ENCODE results near the gene YPEL4.

Gene YPEL4

DNA sequence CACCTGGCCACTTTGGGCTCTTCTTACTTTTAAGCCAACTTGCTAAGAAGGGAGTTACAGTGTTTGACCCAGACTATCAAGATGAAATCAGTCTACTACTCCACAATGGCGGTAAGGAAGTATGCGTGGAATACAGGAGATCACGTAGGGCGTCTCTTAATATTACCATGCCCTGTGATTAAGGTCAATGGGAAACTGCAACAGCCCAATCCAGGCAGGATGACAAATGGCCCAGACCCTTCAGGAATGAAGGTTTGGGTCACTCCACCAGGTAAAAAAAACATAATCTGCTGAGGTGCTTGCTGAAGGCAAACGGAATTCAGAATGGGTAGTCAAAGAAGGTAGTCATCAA is 1.0 kb upstream of the YPEL4 start:
- no peak for DNase-seq (ENCODE audit: low spot score)

DNA sequence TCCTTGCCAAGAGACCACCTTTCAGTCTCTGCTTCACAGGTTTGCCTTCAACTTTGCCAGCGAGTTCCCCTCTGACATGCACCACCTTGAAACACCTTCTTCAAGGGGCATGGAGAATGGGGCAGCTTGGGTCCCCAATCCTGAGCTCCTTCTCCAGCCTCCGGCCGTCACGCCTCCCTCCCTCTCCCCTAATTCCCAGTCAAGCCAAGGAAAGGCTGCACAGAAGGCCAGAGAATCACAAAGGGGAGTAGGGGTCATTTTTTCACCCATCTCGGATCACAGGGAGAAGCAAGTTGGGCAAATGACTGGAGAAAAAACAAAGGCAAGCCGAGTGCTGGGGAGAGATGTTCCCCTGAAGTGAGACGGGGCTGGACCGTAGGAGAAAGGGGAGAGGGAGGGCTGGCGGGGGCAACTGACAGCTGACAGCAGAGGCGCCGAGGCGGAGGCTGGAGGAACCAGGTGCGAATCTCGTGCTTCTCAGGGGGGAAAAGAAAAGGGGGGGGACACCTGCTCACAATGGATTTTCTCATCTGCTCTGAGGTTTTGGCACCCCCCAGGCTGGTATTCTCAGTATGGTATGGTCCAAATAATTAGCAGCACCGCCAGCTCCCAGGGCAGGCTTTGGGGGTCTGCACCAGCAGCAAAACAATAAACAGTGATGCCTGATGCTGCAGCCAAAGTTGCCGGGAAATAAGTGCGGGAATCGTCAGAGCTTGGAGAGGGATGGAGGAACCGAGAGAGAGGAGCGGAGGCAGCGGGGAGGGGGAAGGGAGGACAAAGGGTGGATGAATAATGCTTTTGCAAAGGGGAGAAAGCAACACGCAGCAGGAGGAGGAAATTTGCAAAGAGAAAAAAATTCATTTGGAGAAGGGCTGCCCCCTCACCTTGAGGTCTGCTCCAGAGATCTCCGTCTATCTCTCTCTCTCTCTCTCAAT is 644 bp downstream of the YPEL4 start:
- DNase-seq (ENCODE audit: low spot score), result peak; percentile 68

DNA sequence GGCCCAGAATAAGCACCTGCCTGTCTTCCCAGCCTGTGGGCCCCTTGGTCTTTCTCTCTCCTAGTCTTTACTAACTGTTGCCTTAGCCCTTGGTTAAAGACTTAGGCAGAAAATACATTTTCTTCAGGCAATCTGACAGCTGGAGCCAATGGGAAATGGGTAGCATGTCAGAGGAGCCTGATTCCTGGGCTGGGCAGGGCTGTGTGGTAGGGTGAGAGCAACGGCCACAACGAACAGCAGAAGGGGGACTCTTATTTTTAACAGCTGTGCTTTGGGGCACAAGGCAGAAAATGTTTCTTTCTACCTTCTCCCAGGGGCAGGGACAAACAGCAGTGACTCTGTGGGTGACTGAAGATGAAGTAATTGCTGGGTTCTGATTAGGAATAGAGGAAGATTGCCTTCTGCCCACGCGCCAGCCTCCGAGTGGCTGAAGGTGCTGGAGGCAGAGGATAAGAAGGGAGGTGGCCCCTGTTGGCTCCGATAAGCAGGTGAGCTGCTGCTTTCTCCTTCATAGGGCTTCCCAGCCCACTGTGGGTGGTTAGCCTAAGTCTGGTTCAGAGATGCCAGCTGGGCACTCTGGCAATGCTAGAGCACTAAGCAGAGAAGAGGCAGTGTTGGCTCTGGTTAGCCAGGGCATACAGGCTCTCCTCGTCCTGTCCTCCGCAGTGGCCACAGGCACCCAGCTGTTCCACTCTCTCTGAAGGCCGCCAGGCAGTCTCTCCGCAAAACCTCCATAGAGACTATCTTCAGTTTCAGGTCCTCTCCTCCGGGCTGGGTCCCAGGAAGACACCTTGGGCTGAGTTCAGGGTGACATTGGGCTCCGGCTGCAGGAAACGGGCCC is 1.5 kb downstream of the YPEL4 start:
- peak; percentile 75 for DNase-seq (ENCODE audit: low spot score)

DNA sequence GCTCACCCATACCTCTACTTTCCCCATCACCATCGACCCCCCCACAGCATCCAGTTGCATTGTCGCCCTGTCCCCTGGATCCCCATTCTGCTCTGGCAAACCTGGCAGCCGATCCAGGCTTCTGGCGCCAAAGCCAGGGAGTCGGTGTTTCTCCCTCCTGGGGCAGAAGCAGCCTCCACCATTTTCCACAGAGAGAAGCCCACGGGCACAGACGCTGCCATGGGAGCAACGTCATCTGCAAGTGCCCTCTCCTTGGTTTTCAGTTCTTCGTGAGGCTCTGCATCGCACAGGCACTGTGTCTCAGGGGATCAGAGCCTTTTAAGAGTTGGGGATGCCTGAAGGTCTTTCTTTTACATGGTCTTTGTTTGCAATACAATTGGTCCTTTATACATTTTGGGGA is 2.3 kb downstream of the YPEL4 start:
- DNase-seq (ENCODE audit: low spot score), result peak; percentile 48

DNA sequence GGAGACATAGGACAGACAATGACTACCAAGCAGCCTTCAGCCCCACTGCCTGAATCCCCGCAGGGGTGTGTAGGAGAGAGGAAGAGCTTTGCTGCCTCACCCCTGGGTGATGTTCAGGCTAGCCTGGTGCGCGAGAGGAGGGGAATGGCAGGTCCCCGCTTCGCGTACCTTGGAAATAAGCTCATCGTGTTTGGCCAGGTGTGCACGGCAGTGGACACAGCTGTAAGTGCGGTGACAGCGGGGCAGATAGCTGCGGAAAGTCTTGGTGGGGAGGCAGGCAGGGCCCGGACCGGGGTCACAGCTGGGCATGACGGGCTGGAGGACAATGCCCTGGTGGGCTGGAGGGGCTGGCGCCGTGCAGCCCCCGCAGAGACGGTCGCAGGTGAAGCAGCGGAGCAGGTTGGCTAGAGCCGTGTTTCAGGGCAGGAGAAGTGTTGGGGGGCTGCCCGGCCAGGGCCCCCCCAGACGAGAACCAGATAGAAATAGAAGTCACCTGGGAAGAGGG is 2.9 kb downstream of the YPEL4 start:
- peak; percentile 57 for DNase-seq (ENCODE audit: low spot score)

DNA sequence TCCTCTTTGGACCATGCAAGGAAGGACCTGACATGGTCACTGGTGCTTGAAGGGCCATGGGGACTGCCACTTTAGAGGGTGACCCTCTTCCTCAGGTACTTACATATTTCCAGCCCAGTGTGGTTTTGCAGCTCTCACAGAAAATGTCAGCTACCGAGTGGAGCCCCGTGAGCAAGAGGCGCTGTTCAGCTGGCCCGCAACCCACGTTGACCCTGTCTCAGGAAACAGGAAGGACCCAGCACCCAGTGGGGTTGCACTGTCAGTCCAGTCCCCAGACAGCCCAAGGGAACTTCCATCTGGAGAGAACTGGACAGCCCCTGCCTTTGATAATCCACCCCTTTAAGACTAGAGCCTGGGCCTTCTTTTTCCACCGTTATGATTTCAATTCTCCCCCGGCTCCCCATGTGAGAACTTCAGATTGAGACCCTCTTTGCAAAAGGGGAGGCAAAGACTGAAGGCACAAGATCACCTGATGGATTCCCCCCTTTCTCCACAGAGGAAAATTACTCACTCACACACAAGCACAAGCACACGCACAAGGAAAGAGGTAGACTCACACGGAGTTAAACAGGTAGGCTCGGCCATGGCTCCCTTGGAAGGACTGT is 3.4 kb downstream of the YPEL4 start:
- no peak for DNase-seq (ENCODE audit: low spot score)

DNA sequence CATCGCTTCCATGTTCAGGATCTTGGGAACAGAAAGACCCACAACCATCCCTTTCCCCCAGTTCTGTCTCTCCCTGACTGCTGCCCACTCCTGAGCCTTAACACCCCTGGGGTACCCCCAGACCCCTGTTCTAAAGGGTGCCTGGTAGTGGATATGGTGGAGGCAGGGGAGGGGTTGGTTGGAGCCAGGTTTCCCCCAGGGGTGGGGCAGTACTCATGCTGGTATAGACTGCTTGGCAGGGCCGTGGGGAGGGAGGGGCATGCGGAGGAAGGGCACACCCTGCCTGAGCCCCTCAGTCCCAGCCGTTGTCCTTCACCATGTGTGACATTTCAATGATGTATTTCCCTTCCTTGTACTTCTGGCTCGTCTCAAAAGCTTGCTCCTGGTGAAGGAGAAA is 4.0 kb downstream of the YPEL4 start:
- no peak for DNase-seq (ENCODE audit: low spot score)

DNA sequence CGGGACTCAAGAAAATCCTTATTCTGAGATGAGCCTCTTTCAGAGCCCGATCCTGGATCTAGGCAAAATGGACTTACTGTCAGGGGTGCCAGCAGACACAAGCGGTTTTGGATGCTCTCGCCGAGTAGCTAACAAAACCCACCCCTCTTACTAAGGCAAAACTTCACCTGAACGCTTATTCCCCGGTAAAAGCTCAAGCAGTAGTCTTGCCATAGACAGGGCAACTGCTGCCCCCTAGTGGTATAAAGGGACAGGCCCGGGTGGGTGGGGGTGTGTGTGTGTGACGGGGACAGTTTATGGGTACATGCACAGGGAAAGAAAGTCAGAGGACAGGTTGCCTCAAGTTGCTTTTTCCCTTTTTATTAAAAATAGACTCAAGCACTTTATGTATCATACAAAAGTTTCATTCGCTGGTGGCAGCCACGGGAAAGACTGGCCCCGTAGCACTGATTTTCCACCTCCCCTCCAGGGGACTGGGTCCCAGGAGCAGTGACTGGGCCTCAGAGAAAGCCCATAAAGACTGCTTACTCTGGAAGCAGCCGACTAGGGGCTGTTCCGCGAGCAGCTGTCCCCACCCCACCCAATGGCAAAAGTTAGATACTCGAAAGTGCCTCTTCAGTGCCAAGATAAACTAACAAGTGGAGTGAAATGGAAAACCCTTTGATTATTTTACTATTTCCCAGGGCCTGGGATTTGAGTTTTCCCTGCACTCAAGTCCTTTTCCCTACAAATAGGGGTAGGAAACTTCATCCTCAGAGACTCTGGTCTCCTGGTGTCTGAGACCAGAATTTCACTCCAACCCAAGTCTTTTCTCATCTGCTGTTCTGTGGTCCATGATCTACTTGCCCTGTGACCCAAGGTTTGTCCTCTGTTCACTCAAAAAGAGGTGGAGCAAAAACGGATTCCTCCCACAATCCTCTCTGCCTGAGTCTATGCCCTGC is 4.7 kb downstream of the YPEL4 start:
- peak; percentile 92 for DNase-seq (ENCODE audit: low spot score)

DNA sequence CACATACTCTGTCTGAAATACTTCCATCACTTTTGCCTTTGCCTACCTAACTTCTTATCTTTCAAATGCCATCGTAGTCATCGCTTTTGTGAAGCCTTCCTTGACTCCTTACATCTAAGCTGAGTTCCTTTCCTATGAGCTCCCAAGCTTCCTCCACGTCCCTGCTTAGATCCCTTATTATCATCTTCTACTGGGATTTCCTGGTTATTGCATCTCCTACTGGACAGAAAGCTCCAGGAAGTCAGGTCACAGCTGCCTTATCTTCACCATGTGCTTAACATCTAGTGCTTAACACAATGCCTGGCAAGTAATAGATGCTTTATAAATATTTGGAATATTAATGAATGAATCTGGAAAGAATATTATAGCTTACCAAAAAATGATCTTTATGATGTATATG is 5.9 kb downstream of the YPEL4 start:
- DNase-seq (ENCODE audit: low spot score), result peak; percentile 52

DNA sequence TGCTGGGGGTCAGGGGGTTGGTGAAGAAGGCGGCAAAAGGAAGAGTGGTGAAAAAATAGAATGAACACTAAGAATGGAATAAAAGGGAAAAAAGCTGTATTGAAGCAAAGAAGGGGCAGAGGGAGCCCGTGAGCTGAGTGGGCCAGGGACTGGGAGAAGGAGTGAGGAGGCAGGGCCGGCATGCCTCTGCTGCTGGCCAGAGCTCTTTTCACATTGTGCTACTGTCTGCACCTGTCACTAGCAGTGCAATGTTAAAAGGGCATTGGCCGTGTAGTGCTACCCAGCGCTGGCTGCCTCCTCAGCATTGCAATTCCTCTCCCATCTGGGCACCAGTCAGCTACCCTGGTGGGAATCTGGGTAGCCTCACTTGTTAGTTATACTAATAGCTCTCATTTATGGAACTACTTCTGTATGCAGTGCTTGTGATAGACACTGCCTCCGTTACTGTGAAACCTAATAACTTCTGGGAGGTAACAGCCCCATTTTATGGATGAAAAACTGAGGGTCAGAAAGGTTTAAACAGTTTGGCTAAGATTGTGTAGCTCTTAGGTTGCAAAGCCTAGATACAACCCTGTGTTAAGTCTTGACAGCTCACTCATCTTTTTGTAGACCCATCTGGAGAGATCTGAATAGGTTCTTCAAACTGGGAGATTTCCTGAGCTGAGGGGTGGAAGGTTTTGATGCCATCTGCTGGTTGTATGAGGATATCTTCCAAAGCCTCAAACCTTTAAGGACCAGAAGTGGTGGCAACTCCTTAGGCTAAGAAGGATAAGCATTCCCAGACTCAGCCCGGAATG is 8.5 kb downstream of the YPEL4 start:
- DNase-seq (ENCODE audit: low spot score), result peak; percentile 79

DNA sequence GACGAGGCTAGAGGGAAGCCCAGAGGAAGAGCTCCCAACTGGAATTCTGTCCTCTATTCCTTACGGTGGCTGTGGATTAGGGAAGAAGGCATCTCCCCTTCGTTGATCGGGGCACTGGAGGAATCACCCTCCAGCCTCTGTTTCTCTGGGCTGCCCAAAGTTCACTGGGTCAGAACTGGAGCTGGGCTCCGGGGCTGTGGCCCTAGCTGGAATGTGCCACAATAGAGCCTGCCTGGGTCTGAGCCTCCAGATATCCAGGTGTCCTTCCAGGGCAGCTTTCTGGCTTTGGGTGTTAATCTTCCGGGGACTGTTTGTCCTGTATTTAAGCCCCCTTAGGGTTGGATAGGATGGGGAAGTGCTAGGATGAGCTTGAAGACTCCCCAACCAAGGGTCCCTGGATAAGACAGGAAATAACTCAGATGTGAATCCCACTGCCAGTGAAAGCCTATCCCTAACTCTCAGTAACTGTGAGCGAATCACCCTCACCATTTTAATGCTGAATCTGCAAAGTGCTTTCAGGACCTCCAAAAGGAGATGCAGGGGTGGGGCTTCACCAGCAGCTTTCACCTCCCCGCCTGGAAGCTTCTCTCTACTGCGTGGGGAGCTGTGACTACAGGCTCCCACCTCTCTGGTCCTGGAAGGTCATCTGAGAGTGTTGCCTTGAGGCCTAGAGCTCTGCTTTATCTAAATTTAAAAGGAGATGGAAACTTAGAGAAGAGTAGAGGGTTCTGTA is 9.5 kb downstream of the YPEL4 start:
- DNase-seq (ENCODE audit: low spot score), result no peak

DNA sequence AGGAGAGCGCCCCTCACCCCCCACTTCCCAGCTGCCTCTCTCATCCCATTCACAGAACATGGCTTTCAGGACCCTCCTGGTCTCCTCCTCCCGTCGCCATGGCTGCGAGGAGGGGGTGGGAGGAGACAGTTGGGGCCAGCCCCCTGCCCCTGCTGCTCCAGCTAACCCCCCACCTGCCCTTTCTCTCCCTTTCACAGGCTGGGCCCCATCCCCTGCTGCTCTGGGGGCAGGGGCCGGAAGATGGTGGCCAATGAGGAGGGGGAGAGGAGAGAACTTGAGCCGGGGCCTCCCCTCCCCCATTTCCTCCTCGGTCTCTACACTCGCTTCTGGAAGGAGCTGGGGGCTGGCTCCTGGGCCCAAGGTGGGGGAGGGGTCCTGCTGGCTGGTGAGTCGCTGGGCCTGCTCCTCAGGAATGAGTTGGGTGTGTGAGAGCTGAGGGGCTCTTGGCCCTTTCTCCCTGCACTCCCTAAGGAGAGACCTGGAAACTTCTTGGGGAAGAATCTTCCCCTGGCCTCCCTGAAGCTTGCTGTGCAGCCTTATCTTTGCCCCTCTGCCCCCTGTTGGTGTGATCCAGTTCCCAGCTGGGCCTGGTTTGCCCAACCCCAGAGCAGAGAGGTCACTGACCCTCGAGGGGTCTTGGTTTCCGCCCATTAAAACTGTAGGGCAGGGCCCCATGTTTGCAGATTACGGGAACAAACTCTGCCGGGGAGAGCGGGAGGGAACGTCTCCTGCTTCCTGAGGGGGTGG is 10.2 kb downstream of the YPEL4 start:
- peak; percentile 92 for DNase-seq (ENCODE audit: low spot score)

DNA sequence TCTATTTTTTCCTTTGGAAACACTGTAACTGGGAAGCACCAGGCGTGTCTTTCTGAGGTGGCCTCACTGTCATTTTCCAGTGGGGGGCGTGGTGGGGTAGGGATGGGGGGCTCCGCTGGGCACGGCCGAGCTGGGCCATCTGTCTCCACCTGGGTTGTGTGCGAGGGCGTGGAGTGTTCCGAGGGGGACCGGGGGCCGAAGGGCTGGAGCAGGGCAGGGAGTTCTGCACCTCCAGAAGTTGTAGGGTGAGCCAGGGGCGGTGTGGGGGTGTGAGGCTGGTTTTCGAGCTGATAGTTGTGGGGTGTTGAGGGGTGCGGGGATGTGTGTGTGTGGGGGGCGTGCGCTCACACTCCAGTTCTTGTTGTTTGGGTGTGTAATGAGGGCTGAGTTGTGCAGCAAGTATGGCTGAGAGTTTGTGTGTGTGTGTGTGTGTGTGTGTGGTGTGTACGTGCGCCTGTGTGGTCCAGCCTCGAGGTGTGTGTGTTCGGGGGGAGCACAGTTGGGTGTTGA is 10.8 kb downstream of the YPEL4 start:
- DNase-seq (ENCODE audit: low spot score), result no peak

DNA sequence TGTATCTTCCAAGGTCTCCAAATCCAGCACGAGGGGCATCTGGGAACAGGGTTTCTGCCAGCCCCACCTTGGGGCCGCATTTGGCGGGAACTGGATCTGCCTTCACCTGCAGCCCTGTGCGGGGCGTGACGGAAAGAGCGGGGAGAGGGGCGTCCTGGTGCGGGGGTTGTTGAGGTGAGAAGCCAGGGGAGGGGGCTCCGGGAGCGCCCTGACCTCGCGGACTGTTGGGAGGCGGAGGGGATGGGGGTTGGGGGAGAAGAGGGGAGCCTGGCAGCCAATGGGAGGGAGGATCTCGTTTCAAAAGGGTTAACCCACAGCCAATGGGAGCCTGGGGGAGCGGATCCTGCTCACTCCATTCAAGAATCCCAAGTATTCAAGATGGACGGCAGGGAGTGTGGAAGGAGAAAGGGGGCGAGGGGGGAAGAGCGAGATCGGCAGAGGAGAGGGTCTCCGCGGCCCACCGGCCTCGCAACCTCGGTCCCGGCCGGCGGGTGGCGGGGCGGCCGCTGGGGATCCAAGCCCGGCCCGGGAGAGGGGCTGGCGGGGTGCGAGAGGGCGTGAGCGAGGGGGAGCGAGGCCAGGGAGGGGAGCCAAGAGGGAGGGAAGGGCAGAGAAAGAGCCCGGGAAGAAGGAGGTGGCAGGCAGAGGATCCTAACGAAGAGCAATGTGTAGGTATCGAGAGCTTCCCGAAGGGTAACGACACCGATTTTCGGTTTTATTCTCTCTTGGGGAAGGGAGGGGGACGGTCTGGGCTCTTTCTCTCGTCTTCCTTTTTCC is 11.5 kb downstream of the YPEL4 start:
- DNase-seq (ENCODE audit: low spot score), result peak; percentile 97

DNA sequence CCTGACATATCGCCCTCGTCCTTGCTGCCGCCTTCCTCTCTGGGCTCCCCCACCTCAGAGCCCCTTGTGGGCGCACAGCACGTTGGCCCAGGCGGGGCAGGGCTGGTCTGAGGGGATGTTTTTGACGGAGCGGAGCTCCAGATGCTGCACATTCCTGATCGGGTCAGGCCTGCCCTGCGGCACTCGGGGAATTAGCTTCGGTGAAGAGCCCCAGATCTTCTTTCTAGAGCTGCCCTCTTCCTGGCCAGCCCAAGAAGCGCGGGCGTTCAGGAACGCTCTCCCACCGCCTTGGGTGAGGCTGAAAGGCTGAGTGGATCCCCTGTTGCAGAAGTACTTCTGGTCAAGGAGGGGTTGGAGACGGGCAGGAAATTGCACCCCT is 12.1 kb downstream of the YPEL4 start:
- DNase-seq (ENCODE audit: low spot score), result no peak

DNA sequence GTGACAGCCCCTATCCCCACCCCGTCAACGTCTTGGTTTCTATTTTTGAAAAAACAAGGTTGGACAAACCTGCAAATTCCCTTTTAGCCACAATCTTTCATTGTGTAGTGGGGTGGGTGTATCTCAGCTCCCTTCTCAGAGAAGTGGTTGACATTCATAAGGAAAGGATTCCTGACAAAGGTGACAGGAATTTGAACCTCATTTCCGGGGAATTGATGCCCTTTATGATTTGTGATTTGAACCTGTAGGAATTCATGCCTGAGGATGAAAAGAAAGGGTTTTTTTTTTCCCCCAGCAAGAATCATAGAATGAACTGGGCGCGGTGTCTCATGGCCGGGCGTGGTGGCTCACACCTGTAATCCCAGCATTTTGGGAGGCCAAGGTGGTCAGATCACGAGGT is 14.5 kb downstream of the YPEL4 start:
- no peak for DNase-seq (ENCODE audit: low spot score)

DNA sequence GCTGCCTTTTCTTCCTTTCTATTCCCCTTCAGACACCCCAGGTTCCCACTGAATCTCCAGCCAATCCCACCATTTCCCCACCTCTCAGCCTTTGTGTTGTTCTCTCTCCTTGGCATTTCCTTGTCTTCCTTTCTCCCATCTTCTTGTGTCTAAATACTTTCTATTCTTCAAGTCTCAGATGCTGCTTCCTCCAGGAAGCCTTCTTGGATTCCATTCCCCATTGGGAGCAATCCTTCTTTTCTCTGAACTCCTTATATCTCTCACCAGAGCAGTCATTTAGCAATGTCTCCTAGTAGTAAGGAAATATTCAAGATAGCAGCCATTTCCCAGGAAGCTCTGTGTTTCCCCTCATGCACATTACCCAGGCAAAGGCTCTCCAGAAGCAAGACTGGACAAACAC is 15.4 kb downstream of the YPEL4 start:
- DNase-seq (ENCODE audit: low spot score), result no peak

DNA sequence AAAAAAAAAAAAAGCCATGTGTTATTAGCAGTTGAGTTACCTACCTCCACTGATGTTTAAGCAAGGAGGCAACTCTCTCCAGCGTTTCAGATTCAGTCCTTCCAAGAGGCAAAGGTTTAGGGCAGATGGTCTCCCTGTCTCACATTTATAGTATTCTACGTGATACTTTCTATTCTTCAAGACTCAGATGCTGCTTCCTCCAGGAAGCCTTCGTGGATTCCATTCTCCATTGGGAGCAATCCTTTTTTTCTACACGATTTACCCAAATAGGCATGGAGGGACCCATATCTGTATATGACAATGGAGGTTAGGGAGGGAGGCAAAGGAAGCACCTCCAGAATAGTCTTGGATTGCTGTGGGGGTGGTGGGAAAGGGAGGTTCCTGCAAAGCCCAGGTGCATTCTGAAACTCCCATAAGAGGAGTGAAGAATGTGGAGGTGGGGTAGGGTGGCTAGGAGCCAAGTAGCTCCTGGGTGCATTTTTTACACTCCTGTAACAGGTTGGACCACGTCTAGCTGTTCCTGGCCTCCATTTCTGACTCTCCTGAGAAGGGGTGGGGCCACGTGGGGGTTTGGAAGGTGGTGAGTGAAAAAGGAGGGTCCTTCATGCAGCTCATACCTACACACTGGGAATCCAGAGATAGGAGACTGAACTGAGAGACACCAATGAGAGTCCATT is 16.2 kb downstream of the YPEL4 start:
- no peak for DNase-seq (ENCODE audit: low spot score)

Data from cerebellar cortex (tissue), 1 donor.